KMS-11 (cell line): ENCODE measurements around the gene SLC27A1.
A peak's percentile ranks its signal among the peaks of the same experiment; 100 is the strongest.
"Not testable (repeated sequence)": the region's sequence is repeated elsewhere in the genome, so short reads cannot be mapped to it uniquely, and the experiment has no call there.

Experiments
- H2AFZ ChIP-seq: fragments of 200-600 bp; sonication (generic); 2 replicates; pipeline ENCODE4 v1.6.1; 2016; ENCODE audit warnings: antibody characterized with exemption, mixed run types, low read depth
- H3K27ac ChIP-seq: fragments of 200-600 bp; sonication (generic); 2 replicates; pipeline ENCODE4 v1.6.1; 2016; ENCODE audit warnings: mild to moderate bottlenecking, mixed run types
- H3K27me3 ChIP-seq: fragments of 200-600 bp; sonication (generic); 2 replicates; pipeline ENCODE4 v1.6.1; 2017; ENCODE audit warnings: mild to moderate bottlenecking, low read depth, mixed run types, moderate library complexity; ENCODE audit not compliant: insufficient read depth
- H3K36me3 ChIP-seq: fragments of 200-600 bp; sonication (generic); 2 replicates; pipeline ENCODE4 v1.6.1; 2017; ENCODE audit warnings: mild to moderate bottlenecking, mixed run types; ENCODE audit not compliant: insufficient read depth
- H3K4me1 ChIP-seq: fragments of 200-600 bp; sonication (generic); 2 replicates; pipeline ENCODE4 v1.6.1; 2016; ENCODE audit warnings: mild to moderate bottlenecking, low read depth, mixed run types; ENCODE audit not compliant: poor library complexity, severe bottlenecking
- H3K4me2 ChIP-seq: fragments of 200-600 bp; sonication (generic); 2 replicates; pipeline ENCODE4 v1.7.0; 2016; ENCODE audit warnings: mild to moderate bottlenecking, mixed run types
- H3K4me3 ChIP-seq: fragments of 200-600 bp; sonication (generic); IDR thresholded peaks from 2 replicates; pipeline ENCODE4 v1.6.1; 2017; ENCODE audit warnings: low read depth, low read length, mixed read lengths; ENCODE audit not compliant: insufficient read depth
- H3K79me2 ChIP-seq: fragments of 200-600 bp; sonication (generic); 2 replicates; pipeline ENCODE4 v1.6.1; 2016; ENCODE audit warnings: low read depth, mixed run types; ENCODE audit not compliant: insufficient read depth
- H3K9ac ChIP-seq: fragments of 200-600 bp; sonication (generic); 2 replicates; pipeline ENCODE4 v1.6.1; 2016; ENCODE audit warnings: mild to moderate bottlenecking, mixed run types
- H4K20me1 ChIP-seq: fragments of 200-600 bp; sonication (generic); 2 replicates; pipeline ENCODE4 v1.6.1; 2016; ENCODE audit warnings: mild to moderate bottlenecking, mixed run types; ENCODE audit not compliant: insufficient read depth
- CTCF ChIP-seq: fragments of 200-600 bp; sonication (generic); conservative IDR thresholded peaks from 2 replicates; pipeline ENCODE4 v1.6.1; 2017; ENCODE audit warnings: low read depth, mild to moderate bottlenecking, antibody characterized with exemption, low read length, moderate library complexity, mixed read lengths

Gene SLC27A1

GRCh38 chr19:17469092-17469480, 1.2 kb upstream of the SLC27A1 start:
- peak overlapping the region; percentile 11; the same call in 1 of the 2 replicates for H3K9ac ChIP-seq

GRCh38 chr19:17469481-17470067, 750 bp upstream of the SLC27A1 start:
- Histone ChIP-seq H3K27ac (no peak overlapping the region; the same call in 1 of the 2 replicates), H2AFZ (peak overlapping the region; percentile 89), H3K79me2 (no peaks in the 10 kb centered on the region), H3K4me1 (peaks cover 14% of the 10 kb centered on the region), H3K36me3 (no peaks in the 10 kb centered on the region), H3K27me3 (no peaks in the 10 kb centered on the region), H3K9ac (peak overlapping the region; percentile 11; the same call in 1 of the 2 replicates), H3K4me2 (peak overlapping the region; percentile 34), H4K20me1 (no peaks in the 10 kb centered on the region), H3K4me3 (no peak overlapping the region)
- no peak for TF ChIP-seq CTCF

More at GRCh38 chr19:17469092-17469480, 1.2 kb upstream of the SLC27A1 start:
- peak overlapping the region; percentile 34 for H3K4me2 ChIP-seq
- no peaks in the 10 kb centered on the region for H3K36me3 ChIP-seq
- no peak overlapping the region; the same call in 1 of the 2 replicates for H3K27ac ChIP-seq
- no peaks in the 10 kb centered on the region for H3K27me3 ChIP-seq
- peak overlapping the region; percentile 70 for H2AFZ ChIP-seq
- H3K4me1 ChIP-seq, result peaks cover 14% of the 10 kb centered on the region
- no peaks in the 10 kb centered on the region for H3K79me2 ChIP-seq
- H4K20me1 ChIP-seq, result no peaks in the 10 kb centered on the region
- TF ChIP-seq CTCF, result no peak
- H3K4me3 ChIP-seq, result no peak overlapping the region

GRCh38 chr19:17471410-17472125, 1.2 kb downstream of the SLC27A1 start:
- no peak for TF ChIP-seq CTCF
- Histone ChIP-seq H3K9ac (no peak overlapping the region), H4K20me1 (no peaks in the 10 kb centered on the region), H3K27me3 (no peaks in the 10 kb centered on the region), H3K27ac (no peak overlapping the region), H3K4me1 (peaks cover 7% of the 10 kb centered on the region), H3K4me3 (no peak overlapping the region), H3K36me3 (no peaks in the 10 kb centered on the region), H3K4me2 (peak overlapping the region; percentile 57; the same call in 1 of the 2 replicates), H2AFZ (no peak overlapping the region), H3K79me2 (no peaks in the 10 kb centered on the region)

- Histone ChIP-seq H3K4me2 (no peak overlapping the region), H4K20me1 (no peaks in the 10 kb centered on the region), H3K36me3 (no peaks in the 10 kb centered on the region), H2AFZ (no peak overlapping the region), H3K27me3 (no peaks in the 10 kb centered on the region), H3K4me3 (no peak overlapping the region), H3K27ac (no peak overlapping the region), H3K4me1 (peaks cover 7% of the 10 kb centered on the region), H3K9ac (no peak overlapping the region), H3K79me2 (no peaks in the 10 kb centered on the region)
- TF ChIP-seq CTCF, result no peak
Measured at GRCh38 chr19:17473041-17473440, 2.7 kb downstream of the SLC27A1 start.

- H3K4me1 ChIP-seq, H3K79me2 ChIP-seq, H3K9ac ChIP-seq, H4K20me1 ChIP-seq, H3K27me3 ChIP-seq, H3K4me2 ChIP-seq, H3K4me3 ChIP-seq, H3K36me3 ChIP-seq, H2AFZ ChIP-seq, H3K27ac ChIP-seq: not testable (repeated sequence)
Measured at GRCh38 chr19:17475011-17475540, 4.8 kb downstream of the SLC27A1 start.
